ENCODE data around the gene DYNLT1. TPM values are rescaled to one million over a fixed set of nuclear protein-coding genes. Genes with fewer than 3 reads are reported as not detected.
A peak's percentile ranks its signal among the peaks of the same experiment; 100 is the strongest.
"Not testable (repeated sequence)": the region's sequence is repeated elsewhere in the genome, so short reads cannot be mapped to it uniquely, and the experiment has no call there.

The DYNLT1 gene
- total and polyA plus RNA-seq, 2 experiments from 2014 or later, result 82.6 to 219 TPM

GRCh38 chr6:158635427-158636073 lies 9.0 kb downstream of the DYNLT1 start:
- WGBS (ENCODE audit: low lambda C conversion rate, missing lambda C conversion rate), result 90% methylated on average over 7 of the region's 7 CpGs
- Histone ChIP-seq H3K27me3 (no peaks in the 10 kb centered on the region), H3K36me3 (replicated peaks; ENCODE audit: insufficient read depth, low read depth) (no peaks in the 10 kb centered on the region), H3K4me2 (no peak overlapping the region), H3K27ac (no peak overlapping the region), H3K4me1 (ENCODE audit: insufficient read depth) (peaks cover 11% of the 10 kb centered on the region), H4K20me1 (ENCODE audit: insufficient read depth, poor library complexity, severe bottlenecking) (no peaks in the 10 kb centered on the region), H3K79me2 (peaks cover 21% of the 10 kb centered on the region), H3K9me2 (replicated peaks; ENCODE audit: insufficient read depth) (no peaks in the 10 kb centered on the region), H3K9me3 (ENCODE audit: low read depth) (no peaks in the 10 kb centered on the region), H3K4me3 (no peak overlapping the region), H2AFZ (no peak overlapping the region)
- no peak for DNase-seq (ENCODE audit: low spot score)
- TF ChIP-seq EZH2 (IDR thresholded peaks at IDR 0.05; ENCODE audit: borderline replicate concordance) (no peak), EZH2phosphoT487 (IDR thresholded peaks at IDR 0.05; ENCODE audit: low read depth, severe bottlenecking, unreplicated experiment) (no peak)
- TF ChIP-seq, protein P1, sequence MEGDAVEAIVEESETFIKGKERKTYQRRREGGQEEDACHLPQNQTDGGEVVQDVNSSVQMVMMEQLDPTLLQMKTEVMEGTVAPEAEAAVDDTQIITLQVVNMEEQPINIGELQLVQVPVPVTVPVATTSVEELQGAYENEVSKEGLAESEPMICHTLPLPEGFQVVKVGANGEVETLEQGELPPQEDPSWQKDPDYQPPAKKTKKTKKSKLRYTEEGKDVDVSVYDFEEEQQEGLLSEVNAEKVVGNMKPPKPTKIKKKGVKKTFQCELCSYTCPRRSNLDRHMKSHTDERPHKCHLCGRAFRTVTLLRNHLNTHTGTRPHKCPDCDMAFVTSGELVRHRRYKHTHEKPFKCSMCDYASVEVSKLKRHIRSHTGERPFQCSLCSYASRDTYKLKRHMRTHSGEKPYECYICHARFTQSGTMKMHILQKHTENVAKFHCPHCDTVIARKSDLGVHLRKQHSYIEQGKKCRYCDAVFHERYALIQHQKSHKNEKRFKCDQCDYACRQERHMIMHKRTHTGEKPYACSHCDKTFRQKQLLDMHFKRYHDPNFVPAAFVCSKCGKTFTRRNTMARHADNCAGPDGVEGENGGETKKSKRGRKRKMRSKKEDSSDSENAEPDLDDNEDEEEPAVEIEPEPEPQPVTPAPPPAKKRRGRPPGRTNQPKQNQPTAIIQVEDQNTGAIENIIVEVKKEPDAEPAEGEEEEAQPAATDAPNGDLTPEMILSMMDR (IDR thresholded peaks at IDR 0.05; ENCODE audit: poor library complexity), result no peak

GRCh38 chr6:158634695-158635426 lies 9.7 kb downstream of the DYNLT1 start:
- peaks cover 14% of the 10 kb centered on the region for H3K79me2 ChIP-seq
- 64% methylated on average over 6 of the region's 6 CpGs for WGBS (ENCODE audit: low lambda C conversion rate, missing lambda C conversion rate)
- peaks cover 11% of the 10 kb centered on the region for H3K4me1 ChIP-seq (ENCODE audit: insufficient read depth)
- no peak overlapping the region for H3K27ac ChIP-seq
- H3K36me3 ChIP-seq (replicated peaks; ENCODE audit: insufficient read depth, low read depth), result no peaks in the 10 kb centered on the region
- H4K20me1 ChIP-seq (ENCODE audit: insufficient read depth, poor library complexity, severe bottlenecking), result no peaks in the 10 kb centered on the region
- H3K4me3 ChIP-seq, result no peak overlapping the region
- DNase-seq (ENCODE audit: low spot score), result no peak
- H3K9me3 ChIP-seq (ENCODE audit: low read depth), result no peaks in the 10 kb centered on the region
- H2AFZ ChIP-seq, result no peak overlapping the region
- no peaks in the 10 kb centered on the region for H3K9me2 ChIP-seq (replicated peaks; ENCODE audit: insufficient read depth)
- H3K4me2 ChIP-seq, result no peak overlapping the region
- TF ChIP-seq EZH2phosphoT487 (IDR thresholded peaks at IDR 0.05; ENCODE audit: low read depth, severe bottlenecking, unreplicated experiment), result no peak
- no peak for TF ChIP-seq EZH2 (IDR thresholded peaks at IDR 0.05; ENCODE audit: borderline replicate concordance)
- TF ChIP-seq, protein P1 (IDR thresholded peaks at IDR 0.05; ENCODE audit: poor library complexity), result no peak
- H3K27me3 ChIP-seq, result no peaks in the 10 kb centered on the region

DNA sequence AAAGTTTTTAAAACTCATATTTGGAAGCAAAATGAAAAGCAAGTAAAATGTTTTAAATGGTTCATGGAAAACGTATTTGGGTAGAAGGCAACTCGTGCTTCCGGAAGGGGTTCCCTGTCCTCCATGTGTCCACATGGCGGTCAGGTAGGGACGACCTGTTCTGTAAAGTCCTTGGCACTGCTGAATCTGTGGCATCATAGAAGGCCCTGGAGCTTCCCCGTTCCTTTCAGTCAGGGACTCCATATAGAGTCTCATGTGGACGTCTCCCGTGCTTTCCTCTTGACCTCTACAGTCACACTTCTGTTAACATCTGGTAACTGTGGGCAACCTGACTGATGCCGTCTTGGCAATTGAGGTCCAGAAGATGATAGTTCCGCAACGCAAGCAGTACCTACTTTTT lies 11.4 kb downstream of the DYNLT1 start:
- whole genome bisulfite sequencing (ENCODE audit: low lambda C conversion rate, missing lambda C conversion rate), result 97% methylated on average over 11 of the region's 11 CpGs
- no peak for DNase-seq (ENCODE audit: low spot score)
- Histone ChIP-seq H3K4me3 (no peak overlapping the region), H3K27me3 (no peaks in the 10 kb centered on the region), H3K79me2 (no peaks in the 10 kb centered on the region), H3K4me2 (no peak overlapping the region), H3K9me2 (replicated peaks; ENCODE audit: insufficient read depth) (no peaks in the 10 kb centered on the region), H2AFZ (no peak overlapping the region), H3K27ac (no peak overlapping the region), H3K4me1 (ENCODE audit: insufficient read depth) (peaks cover 11% of the 10 kb centered on the region), H3K9me3 (ENCODE audit: low read depth) (no peaks in the 10 kb centered on the region), H3K36me3 (replicated peaks; ENCODE audit: insufficient read depth, low read depth) (no peaks in the 10 kb centered on the region), H4K20me1 (ENCODE audit: insufficient read depth, poor library complexity, severe bottlenecking) (no peaks in the 10 kb centered on the region)
- TF ChIP-seq, protein P1 (IDR thresholded peaks at IDR 0.05; ENCODE audit: poor library complexity), result no peak
- TF ChIP-seq EZH2phosphoT487 (IDR thresholded peaks at IDR 0.05; ENCODE audit: low read depth, severe bottlenecking, unreplicated experiment), result no peak
- no peak for TF ChIP-seq EZH2 (IDR thresholded peaks at IDR 0.05; ENCODE audit: borderline replicate concordance)

DNA sequence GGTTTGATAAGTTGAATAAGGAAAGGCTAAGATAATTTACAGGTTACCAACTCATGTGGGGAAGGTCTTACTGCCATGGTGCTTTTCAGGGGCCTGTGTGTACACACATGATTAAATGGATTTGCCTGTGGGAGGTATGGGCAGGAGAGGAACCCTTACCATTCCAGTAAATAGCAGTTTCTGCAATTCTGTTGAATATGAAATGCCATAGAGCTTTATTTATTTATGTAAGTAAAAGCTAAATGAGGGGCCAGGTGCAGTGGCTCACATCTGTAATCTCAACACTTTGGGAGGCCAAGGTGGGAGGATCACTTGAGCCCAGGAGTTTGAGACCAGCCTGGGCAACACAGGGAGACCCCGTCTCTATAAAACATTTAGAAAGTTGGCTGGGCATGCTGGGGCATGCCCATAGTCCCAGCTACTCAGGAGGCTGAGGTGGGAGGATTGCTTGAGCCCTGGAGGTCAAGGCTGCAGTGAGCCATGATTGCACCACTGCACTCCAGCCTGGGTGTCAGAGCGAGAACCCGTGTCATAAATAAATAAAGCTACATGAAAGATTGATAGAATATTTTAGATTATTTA lies 11.9 kb downstream of the DYNLT1 start:
- H3K4me1 ChIP-seq (ENCODE audit: insufficient read depth), result peaks cover 11% of the 10 kb centered on the region
- not testable (repeated sequence) for H3K27me3 ChIP-seq; H2AFZ ChIP-seq; H3K9me2 ChIP-seq (replicated peaks; ENCODE audit: insufficient read depth); DNase-seq (ENCODE audit: low spot score); H3K4me2 ChIP-seq; H3K36me3 ChIP-seq (replicated peaks; ENCODE audit: insufficient read depth, low read depth); H3K79me2 ChIP-seq; H4K20me1 ChIP-seq (ENCODE audit: insufficient read depth, poor library complexity, severe bottlenecking); H3K4me3 ChIP-seq; H3K9me3 ChIP-seq (ENCODE audit: low read depth)
- 100% methylated on average over 3 of the region's 3 CpGs for WGBS (ENCODE audit: low lambda C conversion rate, missing lambda C conversion rate)
- peak overlapping the region; percentile 76 for H3K27ac ChIP-seq
